ENCODE results near the gene CISD2.

Gene CISD2

GRCh38 chr4:102843938-102844337 is 24.9 kb upstream of the CISD2 start:
- Histone ChIP-seq H3K4me3 (replicated peaks; ENCODE audit: low read depth, low read length) (no peak overlapping the region), H3K36me3 (ENCODE audit: control insufficient read depth, insufficient read depth, low read length) (no peaks in the 10 kb centered on the region), H3K27me3 (replicated peaks; ENCODE audit: control insufficient read depth, insufficient read depth, low read length) (no peaks in the 10 kb centered on the region)
- no peak for DNase-seq (ENCODE audit: extremely low read depth, insufficient read length)
- TF ChIP-seq CTCF (IDR thresholded peaks at IDR 0.05; ENCODE audit: insufficient read depth, low read length, poor library complexity, severe bottlenecking), result no peak

GRCh38 chr4:102847687-102848086 is 21.1 kb upstream of the CISD2 start:
- Histone ChIP-seq H3K27me3 (replicated peaks; ENCODE audit: control insufficient read depth, insufficient read depth, low read length) (no peaks in the 10 kb centered on the region), H3K4me3 (replicated peaks; ENCODE audit: low read depth, low read length) (no peak overlapping the region), H3K36me3 (ENCODE audit: control insufficient read depth, insufficient read depth, low read length) (no peaks in the 10 kb centered on the region)
- DNase-seq (ENCODE audit: extremely low read depth, insufficient read length), result no peak
- no peak for TF ChIP-seq CTCF (IDR thresholded peaks at IDR 0.05; ENCODE audit: insufficient read depth, low read length, poor library complexity, severe bottlenecking)

DNA sequence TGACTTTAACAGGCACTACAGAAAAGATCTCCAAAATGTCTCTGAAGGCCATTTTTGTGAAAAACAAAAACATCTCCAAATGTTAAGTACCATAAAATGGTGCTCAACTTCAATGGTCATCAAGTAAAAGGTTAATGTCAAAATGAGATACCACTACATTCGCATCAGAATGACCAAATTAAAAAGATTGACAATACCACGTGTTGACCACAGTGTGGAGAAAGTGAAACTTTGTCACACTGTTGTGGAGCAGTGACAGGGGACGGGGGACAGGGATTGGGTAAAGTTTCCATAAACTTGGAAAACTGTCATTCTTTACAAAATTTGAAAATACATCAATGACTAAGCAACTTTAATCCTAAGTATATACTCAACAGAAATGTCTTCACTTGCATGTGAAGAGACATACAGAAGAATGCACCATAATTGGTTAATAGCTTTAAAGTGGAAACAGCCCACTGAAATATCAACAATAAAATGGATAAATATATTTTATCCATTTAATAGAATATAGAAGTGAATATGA is 19.1 kb upstream of the CISD2 start:
- no peak for DNase-seq (ENCODE audit: extremely low read depth, insufficient read length)
- Histone ChIP-seq H3K4me3 (replicated peaks; ENCODE audit: low read depth, low read length) (no peak overlapping the region), H3K27me3 (replicated peaks; ENCODE audit: control insufficient read depth, insufficient read depth, low read length) (no peaks in the 10 kb centered on the region), H3K36me3 (ENCODE audit: control insufficient read depth, insufficient read depth, low read length) (no peaks in the 10 kb centered on the region)
- no peak for TF ChIP-seq CTCF (IDR thresholded peaks at IDR 0.05; ENCODE audit: insufficient read depth, low read length, poor library complexity, severe bottlenecking)

GRCh38 chr4:102850370-102850769 is 18.4 kb upstream of the CISD2 start:
- no peak for DNase-seq (ENCODE audit: extremely low read depth, insufficient read length)
- no peak overlapping the region for H3K4me3 ChIP-seq (replicated peaks; ENCODE audit: low read depth, low read length)
- TF ChIP-seq CTCF (IDR thresholded peaks at IDR 0.05; ENCODE audit: insufficient read depth, low read length, poor library complexity, severe bottlenecking), result no peak
- no peaks in the 10 kb centered on the region for H3K36me3 ChIP-seq (ENCODE audit: control insufficient read depth, insufficient read depth, low read length)
- H3K27me3 ChIP-seq (replicated peaks; ENCODE audit: control insufficient read depth, insufficient read depth, low read length), result no peaks in the 10 kb centered on the region

GRCh38 chr4:102858828-102859464 is 9.8 kb upstream of the CISD2 start:
- Histone ChIP-seq H3K4me3 (replicated peaks; ENCODE audit: low read depth, low read length) (no peak overlapping the region), H3K36me3 (ENCODE audit: control insufficient read depth, insufficient read depth, low read length) (no peaks in the 10 kb centered on the region), H3K27me3 (replicated peaks; ENCODE audit: control insufficient read depth, insufficient read depth, low read length) (no peaks in the 10 kb centered on the region)
- no peak for TF ChIP-seq CTCF (IDR thresholded peaks at IDR 0.05; ENCODE audit: insufficient read depth, low read length, poor library complexity, severe bottlenecking)
- DNase-seq (ENCODE audit: extremely low read depth, insufficient read length), result no peak

Measured in GM06990 (cell line).